Measurements from ENCODE around the gene NEDD4.

- TF ChIP-seq POLR2A (IDR thresholded peaks at IDR 0.05): no peak
- TF ChIP-seq CTCF (IDR thresholded peaks at IDR 0.05): no peak
These were observed 124.7 kb downstream of the NEDD4 start for GRCh38 chr15:55868707-55869106.
